OCI-LY7 (cell line): ENCODE results near the gene SMAD6. TPM values are rescaled to one million over a fixed set of nuclear protein-coding genes. Genes with fewer than 3 reads are reported as not detected.

Experiments used
- BruUV-seq: library from RNA; stranded (reverse); fragments of 400-500 nt; replicated peaks from 2 replicates; lab custom pipeline; 2021; lab: Mats Ljungman, UMichigan
- CTCF ChIA-PET: fragments of 300-600 bp; sonication (Branson Sonifier 250); formaldehyde crosslinking; loops from one replicate; lab custom pipeline; 2022; ENCODE audit warnings: antibody characterized with exemption; ENCODE audit not compliant: unreplicated experiment; lab: Charles Lee
- POLR2A ChIA-PET: fragments of 300-600 bp; sonication (Branson Sonifier 250); formaldehyde crosslinking; loops from one replicate; lab custom pipeline; 2022; ENCODE audit warnings: antibody characterized with exemption; lab: Charles Lee
- DNase-seq: peaks from one replicate; pipeline ENCODE4 v3.0.0-alpha.2; 2015; ENCODE audit warnings: low spot score
- H2AFZ ChIP-seq: fragments of 200-600 bp; sonication (generic), shearing (Covaris generic); 2 replicates; pipeline ENCODE4 v1.6.1; 2014; ENCODE audit warnings: mild to moderate bottlenecking, antibody characterized with exemption, low read length, moderate library complexity
- H3K27ac ChIP-seq: fragments of 200-600 bp; sonication (generic); 2 replicates; pipeline ENCODE4 v1.5.1; 2014; ENCODE audit warnings: mixed run types, low read depth, mild to moderate bottlenecking, moderate library complexity, low read length, inconsistent platforms; ENCODE audit not compliant: poor library complexity, severe bottlenecking
- H3K36me3 ChIP-seq: fragments of 200-600 bp; sonication (generic); 2 replicates; pipeline ENCODE4 v1.6.1; 2014; ENCODE audit warnings: mild to moderate bottlenecking, antibody characterized with exemption, low read length, moderate library complexity, mixed read lengths; ENCODE audit not compliant: insufficient read depth
- H3K4me1 ChIP-seq: fragments of 200-600 bp; sonication (generic); 2 replicates; pipeline ENCODE4 v1.5.1; 2014; ENCODE audit warnings: mild to moderate bottlenecking, low read length; ENCODE audit not compliant: insufficient read depth, poor library complexity, severe bottlenecking
- H3K4me2 ChIP-seq: fragments of 200-600 bp; sonication (generic); 2 replicates; pipeline ENCODE4 v1.6.1; 2014; ENCODE audit warnings: mild to moderate bottlenecking, low read length
- H3K4me3 ChIP-seq: fragments of 200-600 bp; sonication (generic); 2 replicates; pipeline ENCODE4 v1.5.1; 2014; ENCODE audit warnings: mild to moderate bottlenecking, low read depth, low read length; ENCODE audit not compliant: poor library complexity, severe bottlenecking
- H3K79me2 ChIP-seq: fragments of 200-600 bp; sonication (generic); 2 replicates; pipeline ENCODE4 v1.6.1; 2016; ENCODE audit warnings: low read depth, mild to moderate bottlenecking, low read length, moderate library complexity, mixed read lengths; ENCODE audit not compliant: insufficient read depth
- H3K9me2 ChIP-seq: fragments of 200-600 bp; sonication (generic); 2 replicates; pipeline ENCODE4 v1.6.1; 2016; ENCODE audit warnings: mild to moderate bottlenecking, low read length, mixed read lengths; ENCODE audit not compliant: insufficient read depth
- H3K9me3 ChIP-seq: fragments of 200-600 bp; sonication (generic); 2 replicates; pipeline ENCODE4 v1.6.1; 2014; ENCODE audit warnings: mild to moderate bottlenecking, mixed run types, low read length, mixed read lengths
- H4K20me1 ChIP-seq: fragments of 200-600 bp; sonication (generic); 2 replicates; pipeline ENCODE4 v1.6.1; 2014; ENCODE audit warnings: mild to moderate bottlenecking, antibody characterized with exemption, low read length, moderate library complexity, mixed read lengths; ENCODE audit not compliant: insufficient read depth
- EZH2phosphoT487 ChIP-seq: fragments of 200-600 bp; sonication (generic); IDR thresholded peaks from 2 replicates; pipeline ENCODE4 v1.6.1; 2018; ENCODE audit warnings: low read depth, borderline replicate concordance, mild to moderate bottlenecking, mixed run types, antibody characterized with exemption, low read length, moderate library complexity, mixed read lengths
- intact Hi-C: fragments of 100-400 bp; cut with micrococcal nuclease; formaldehyde crosslinking; loops from one replicate; pipeline ENCODE4 v1.10.0; 2022; ENCODE audit not compliant: unreplicated experiment
- total RNA-seq, 2 experiments: library from RNA; depleted of rRNA in 1 of 2; stranded (reverse); fragments of >200 nt in 1 of 2; shearing (Covaris generic) in 1 of 2; gene quantifications; 2 replicates each; pipeline ENCODE4 v1.2.3, GENCODE V29; 2014 to 2022
- TF ChIP-seq, protein P1 (sequence below): fragments of 200-600 bp; sonication (generic); conservative IDR thresholded peaks from 2 replicates; pipeline ENCODE4 v1.5.1; 2014; ENCODE audit warnings: mild to moderate bottlenecking, antibody characterized with exemption, low read length, moderate library complexity, mixed read lengths

Gene SMAD6
- total RNA-seq, 2 experiments from 2014 or later: 14.6 to 16.1 TPM

DNA sequence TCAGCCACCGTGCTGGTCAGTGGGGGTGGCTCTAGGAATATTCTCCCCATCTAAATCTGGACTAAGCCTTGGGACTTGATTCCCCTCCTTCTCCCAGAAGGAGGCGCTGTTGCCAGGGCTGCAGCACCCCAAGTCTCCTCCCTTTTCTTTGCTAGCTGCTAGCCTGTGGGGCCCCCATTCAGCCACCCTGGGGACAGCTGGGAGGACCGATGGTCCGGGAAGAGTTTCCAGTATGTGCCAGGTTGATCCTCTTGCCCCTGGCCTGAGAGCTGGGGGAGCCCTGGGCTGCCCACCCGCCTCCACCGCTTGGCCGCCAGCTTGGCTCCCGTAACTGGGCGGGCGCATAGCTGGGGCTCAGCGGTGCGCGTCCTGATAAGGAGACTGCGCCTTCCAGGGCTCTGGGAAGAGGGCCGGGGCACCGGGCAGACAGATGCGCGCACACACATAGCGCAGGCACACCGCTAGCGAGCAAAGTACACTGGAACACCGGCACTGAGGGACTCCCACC is 4.2 kb downstream of the SMAD6 start:
- Histone ChIP-seq H3K27ac (no peak overlapping the region), H3K36me3 (no peaks in the 10 kb centered on the region), H2AFZ (no peak overlapping the region), H3K4me1 (peaks cover 43% of the 10 kb centered on the region), H3K4me2 (peak overlapping the region; percentile 7; the same call in 1 of the 2 replicates), H4K20me1 (no peaks in the 10 kb centered on the region), H3K4me3 (no peak overlapping the region), H3K79me2 (no peaks in the 10 kb centered on the region), H3K9me3 (no peaks in the 10 kb centered on the region), H3K9me2 (no peaks in the 10 kb centered on the region)
- ChIA-PET CTCF (interaction anchor here (0.5 kb wide), 1 partner anchor 74 kb away, joined by 4 read pairs; no protein-coding TSS in a partner anchor), POLR2A (interaction anchor here (1.3 kb wide), 1 partner anchor 28 kb away, joined by 3 read pairs; no protein-coding TSS in a partner anchor)
- intact Hi-C loops: loop anchor here (10.0 kb wide), 2 partner anchors 201 to 379 kb away; partner anchors contain the start of genes RPL4 and ZWILCH
- BruUV-seq: no TSS peak
- DNase-seq: no peak
- TF ChIP-seq, protein P1, sequence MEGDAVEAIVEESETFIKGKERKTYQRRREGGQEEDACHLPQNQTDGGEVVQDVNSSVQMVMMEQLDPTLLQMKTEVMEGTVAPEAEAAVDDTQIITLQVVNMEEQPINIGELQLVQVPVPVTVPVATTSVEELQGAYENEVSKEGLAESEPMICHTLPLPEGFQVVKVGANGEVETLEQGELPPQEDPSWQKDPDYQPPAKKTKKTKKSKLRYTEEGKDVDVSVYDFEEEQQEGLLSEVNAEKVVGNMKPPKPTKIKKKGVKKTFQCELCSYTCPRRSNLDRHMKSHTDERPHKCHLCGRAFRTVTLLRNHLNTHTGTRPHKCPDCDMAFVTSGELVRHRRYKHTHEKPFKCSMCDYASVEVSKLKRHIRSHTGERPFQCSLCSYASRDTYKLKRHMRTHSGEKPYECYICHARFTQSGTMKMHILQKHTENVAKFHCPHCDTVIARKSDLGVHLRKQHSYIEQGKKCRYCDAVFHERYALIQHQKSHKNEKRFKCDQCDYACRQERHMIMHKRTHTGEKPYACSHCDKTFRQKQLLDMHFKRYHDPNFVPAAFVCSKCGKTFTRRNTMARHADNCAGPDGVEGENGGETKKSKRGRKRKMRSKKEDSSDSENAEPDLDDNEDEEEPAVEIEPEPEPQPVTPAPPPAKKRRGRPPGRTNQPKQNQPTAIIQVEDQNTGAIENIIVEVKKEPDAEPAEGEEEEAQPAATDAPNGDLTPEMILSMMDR: peak; percentile 71
- TF ChIP-seq EZH2phosphoT487: no peak

DNA sequence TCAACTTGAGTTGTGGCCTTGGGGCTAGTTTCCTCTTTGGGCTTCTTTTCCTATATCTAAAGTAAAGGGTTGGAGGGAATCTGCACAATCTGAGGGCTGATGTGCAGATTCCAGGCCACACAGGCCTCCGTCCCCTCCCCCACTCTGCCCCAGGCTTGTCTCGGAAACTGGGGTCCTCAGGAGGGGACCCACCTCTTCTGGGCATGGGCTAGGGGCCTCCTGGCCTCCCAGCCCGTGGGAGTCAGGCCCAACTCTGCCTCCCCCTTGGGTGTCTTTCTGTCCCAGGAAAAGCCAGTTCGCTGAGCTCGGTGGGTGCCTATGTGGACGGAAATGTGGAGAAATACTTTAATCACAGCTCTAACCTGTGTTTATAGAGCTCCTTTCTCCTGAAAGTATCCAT is 4.8 kb downstream of the SMAD6 start:
- Histone ChIP-seq H3K9me2 (no peaks in the 10 kb centered on the region), H3K4me1 (peaks cover 49% of the 10 kb centered on the region), H3K27ac (no peak overlapping the region), H3K36me3 (no peaks in the 10 kb centered on the region), H3K4me3 (no peak overlapping the region), H2AFZ (no peak overlapping the region), H3K4me2 (no peak overlapping the region), H3K9me3 (no peaks in the 10 kb centered on the region), H4K20me1 (no peaks in the 10 kb centered on the region), H3K79me2 (no peaks in the 10 kb centered on the region)
- DNase-seq: no peak
- intact Hi-C loops: loop anchor here (10.0 kb wide), 2 partner anchors 202 to 378 kb away; partner anchors contain the start of genes RPL4 and ZWILCH
- TF ChIP-seq EZH2phosphoT487: no peak
- TF ChIP-seq, protein P1: no peak
- ChIA-PET POLR2A (interaction anchor here (1.3 kb wide), 1 partner anchor 27 kb away, joined by 3 read pairs; no protein-coding TSS in a partner anchor), CTCF (no interaction called here)
- no TSS peak for BruUV-seq
